Mucosa of descending colon (tissue), 3 donors: Measurements from ENCODE around the gene SULT1C4. TPM values are rescaled to one million over a fixed set of nuclear protein-coding genes. Genes with fewer than 3 reads are reported as not detected.
A peak's percentile ranks its signal among the peaks of the same experiment; 100 is the strongest.

Source experiments
- ATAC-seq: fragments of 200-7000 bp; cut with Tn5 transposase; one replicate; pipeline ENCODE4 v1.9.1; 2020; ENCODE audit warnings: mild to moderate bottlenecking, moderate library complexity
- DNase-seq, 3 donors: peaks; one replicate each; pipeline ENCODE4 v3.0.0-alpha.2; 2020
- H3K36me3 ChIP-seq: fragments of 200-600 bp; one replicate; pipeline ENCODE4 v1.8.0; 2021; ENCODE audit warnings: low read depth, mild to moderate bottlenecking
- H3K4me1 ChIP-seq: fragments of 200-600 bp; one replicate; pipeline ENCODE4 v1.8.0; 2021; ENCODE audit warnings: low read depth, mild to moderate bottlenecking
- H3K4me3 ChIP-seq: fragments of 200-600 bp; one replicate; pipeline ENCODE4 v1.8.0; 2021; ENCODE audit warnings: mild to moderate bottlenecking
- H3K9me3 ChIP-seq: fragments of 200-600 bp; one replicate; pipeline ENCODE4 v1.8.0; 2021; ENCODE audit warnings: mild to moderate bottlenecking
- CTCF ChIP-seq: fragments of 200-600 bp; IDR thresholded peaks from one replicate; pipeline ENCODE4 v1.8.0; 2022; ENCODE audit warnings: antibody characterized with exemption, mild to moderate bottlenecking
- intact Hi-C, 2 donors: fragments of 100-400 bp; cut with DNase I in 1 of 2; cut with micrococcal nuclease in 1 of 2; formaldehyde crosslinking; loops; one replicate each; pipeline versions ENCODE4 v1.11.0 to v1.11.1; 2022; cut with DNase I, micrococcal nuclease
- total RNA-seq, 3 donors: library from RNA; stranded (reverse); fragmentation: NEBNext Ultra II Directional in 2 of 3; extraction: Animal tissue kit (Norgen Biotek cat#: 25700) in 2 of 3; gene quantifications; one replicate each; pipeline versions ENCODE4 v1.2.1 to v1.2.4, GENCODE V29; 2021 to 2023
- donor health status: DM: no; HTN: no; CAD: no; lungs with moderate emphysema.
- donor health status: DM: no; HTN: no; CAD: no.
- donor health status: DM: no; HTN: yes; CAD: no.

Gene SULT1C4
- total RNA-seq, 3 donors from 2014 or later, result 0.43 to 4.1 (median 0.55) TPM

GRCh38 chr2:108393197-108393596, 15.4 kb downstream of the SULT1C4 start:
- ATAC-seq (no peak), DNase-seq (no peak)
- Histone ChIP-seq H3K4me1 (no peaks in the 10 kb centered on the region), H3K4me3 (no peak overlapping the region), H3K9me3 (peaks cover 15% of the 10 kb centered on the region), H3K36me3 (no peaks in the 10 kb centered on the region)
- no peak for TF ChIP-seq CTCF
- intact Hi-C loops, result no loop called here

- intact Hi-C loops, result no loop called here
- DNase-seq (no peak), ATAC-seq (no peak)
- H3K4me1 ChIP-seq, result no peaks in the 10 kb centered on the region
- H3K9me3 ChIP-seq, result peaks cover 32% of the 10 kb centered on the region
- H3K36me3 ChIP-seq, result no peaks in the 10 kb centered on the region
- no peak for TF ChIP-seq CTCF
- H3K4me3 ChIP-seq, result no peak overlapping the region
Measured at GRCh38 chr2:108395155-108395554, 17.4 kb downstream of the SULT1C4 start.

GRCh38 chr2:108396845-108397244, 19.1 kb downstream of the SULT1C4 start:
- intact Hi-C loops, result no loop called here
- Histone ChIP-seq H3K4me3 (no peak overlapping the region), H3K9me3 (peaks cover 32% of the 10 kb centered on the region), H3K36me3 (no peaks in the 10 kb centered on the region), H3K4me1 (no peaks in the 10 kb centered on the region)
- DNase-seq, result peak in 1 of 3 donors; percentile 38
- no peak for TF ChIP-seq CTCF
- no peak for ATAC-seq

- intact Hi-C loops, result no loop called here
- no peaks in the 10 kb centered on the region for H3K36me3 ChIP-seq
- TF ChIP-seq CTCF, result no peak
- ATAC-seq (no peak), DNase-seq (no peak)
- peaks cover 17% of the 10 kb centered on the region for H3K9me3 ChIP-seq
- H3K4me3 ChIP-seq, result no peak overlapping the region
- no peaks in the 10 kb centered on the region for H3K4me1 ChIP-seq
Measured at GRCh38 chr2:108399479-108399878, 21.7 kb downstream of the SULT1C4 start.

GRCh38 chr2:108401800-108402199, 24.0 kb downstream of the SULT1C4 start:
- H3K36me3 ChIP-seq, result no peaks in the 10 kb centered on the region
- ATAC-seq (no peak), DNase-seq (no peak)
- no peaks in the 10 kb centered on the region for H3K4me1 ChIP-seq
- TF ChIP-seq CTCF, result no peak
- H3K9me3 ChIP-seq, result peaks cover 29% of the 10 kb centered on the region
- H3K4me3 ChIP-seq, result no peak overlapping the region
- intact Hi-C loops, result no loop called here

- DNase-seq (peak in 1 of 3 donors; percentile 9), ATAC-seq (no peak)
- no peak for TF ChIP-seq CTCF
- intact Hi-C loops, result no loop called here
- peaks cover 29% of the 10 kb centered on the region for H3K9me3 ChIP-seq
- no peaks in the 10 kb centered on the region for H3K36me3 ChIP-seq
- H3K4me3 ChIP-seq, result no peak overlapping the region
- no peaks in the 10 kb centered on the region for H3K4me1 ChIP-seq
Measured at GRCh38 chr2:108403494-108403893, 25.7 kb downstream of the SULT1C4 start.
